LoVo (cell line): Measurements from ENCODE around the gene DHH.
A peak's percentile ranks its signal among the peaks of the same experiment; 100 is the strongest.

Experiments
- DNase-seq: peaks from one replicate; pipeline ENCODE4 v3.0.0-alpha.2; 2016; ENCODE audit warnings: low spot score

DHH gene

GRCh38 chr12:49109641-49110463 lies 15.3 kb upstream of the DHH start:
- no peak for DNase-seq

DNA sequence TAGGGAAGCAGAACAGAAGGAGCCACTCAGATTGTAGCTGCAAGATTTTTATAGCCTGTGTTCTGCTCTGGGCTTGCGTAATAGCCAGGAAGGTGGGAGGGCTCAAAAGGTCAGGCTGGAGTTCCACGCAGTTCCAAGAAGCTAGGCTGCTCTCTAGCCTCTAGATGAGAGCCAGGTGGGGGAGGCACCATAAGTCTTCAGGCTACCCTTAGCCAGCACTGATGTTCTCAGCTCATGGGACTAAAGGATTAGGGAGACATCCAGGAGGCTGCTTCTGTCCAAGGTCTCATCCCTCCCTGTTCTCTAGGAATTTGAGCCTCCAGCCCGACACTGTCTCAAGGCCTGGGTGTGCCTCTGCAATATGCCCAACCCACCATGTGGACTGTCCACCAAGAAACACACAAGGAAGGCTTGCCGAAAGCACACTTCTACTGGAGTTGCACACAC lies 14.4 kb upstream of the DHH start:
- DNase-seq, result no peak

DNA sequence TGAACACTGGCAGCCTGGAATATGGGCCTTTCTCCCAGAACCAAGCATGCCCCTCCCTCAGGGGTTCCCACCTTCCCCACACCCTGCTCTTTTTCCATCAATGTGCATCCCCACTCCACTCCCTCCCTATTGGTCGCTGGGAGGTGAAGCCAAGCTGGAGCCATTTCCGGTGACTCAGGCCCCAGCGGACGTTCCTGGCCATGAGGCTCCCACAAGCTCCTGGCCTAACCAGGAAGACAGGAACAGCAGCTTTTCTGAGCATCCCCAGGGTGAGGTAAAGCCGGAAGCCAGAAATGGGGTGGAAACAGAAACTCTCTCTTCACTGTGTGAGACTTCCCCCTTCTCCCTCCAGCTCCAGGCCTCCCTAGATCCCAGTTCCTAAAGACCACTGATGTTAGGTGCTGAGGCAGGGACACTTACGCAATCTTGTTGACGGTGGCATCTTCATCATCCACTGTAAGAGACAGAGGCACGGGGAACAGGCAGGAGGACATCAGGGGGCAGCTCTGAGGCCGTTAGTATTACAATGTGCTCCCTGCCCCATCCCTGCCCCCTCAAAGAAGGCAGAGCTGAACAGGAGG lies 11.0 kb upstream of the DHH start:
- DNase-seq, result no peak

- no peak for DNase-seq
These were observed 10.2 kb upstream of the DHH start for GRCh38 chr12:49104822-49105221.

DNA sequence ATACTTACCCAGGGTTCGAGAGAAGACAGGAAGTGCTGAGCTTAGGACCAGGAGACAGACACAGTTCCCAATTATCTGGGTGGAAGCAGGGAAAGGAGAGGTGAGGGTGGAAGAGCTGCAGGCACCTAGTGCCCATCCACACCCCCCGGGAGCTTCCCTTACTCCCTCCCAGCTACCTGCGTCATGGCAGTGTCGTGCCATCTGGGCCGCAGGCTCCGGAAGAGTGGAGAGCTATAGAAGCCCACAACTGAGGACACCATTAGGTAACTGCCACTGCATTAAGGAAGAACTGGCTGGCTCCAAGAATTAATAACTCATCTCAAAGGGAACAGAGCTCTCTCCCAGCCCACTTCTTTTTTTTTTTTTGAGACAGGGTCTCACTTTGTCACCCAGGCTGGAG lies 5.8 kb upstream of the DHH start:
- no peak for DNase-seq

- DNase-seq, result no peak
These were observed 4.1 kb upstream of the DHH start for GRCh38 chr12:49098703-49099102.

DNA sequence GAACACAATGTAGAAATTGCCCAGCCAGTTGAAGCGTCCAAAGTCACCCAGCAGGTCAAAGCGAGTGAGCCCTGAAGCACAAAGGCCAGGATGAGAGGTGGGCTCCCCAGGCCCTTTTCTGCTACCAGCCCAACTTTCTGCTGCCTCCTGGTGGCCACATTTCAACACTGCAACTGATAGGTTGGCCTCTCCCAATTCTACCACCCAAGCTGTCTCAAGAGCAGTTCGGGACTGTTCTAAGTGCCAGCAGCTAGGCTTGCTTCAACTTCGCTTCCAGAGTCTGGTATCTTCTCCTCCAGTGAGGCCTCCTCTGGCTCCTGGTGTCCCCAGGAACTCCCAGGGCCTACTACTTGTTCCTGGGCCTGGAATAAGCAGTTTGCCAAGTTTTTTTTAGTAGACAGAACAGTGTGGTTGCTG lies 3.4 kb upstream of the DHH start:
- DNase-seq, result peak; percentile 42

DNA sequence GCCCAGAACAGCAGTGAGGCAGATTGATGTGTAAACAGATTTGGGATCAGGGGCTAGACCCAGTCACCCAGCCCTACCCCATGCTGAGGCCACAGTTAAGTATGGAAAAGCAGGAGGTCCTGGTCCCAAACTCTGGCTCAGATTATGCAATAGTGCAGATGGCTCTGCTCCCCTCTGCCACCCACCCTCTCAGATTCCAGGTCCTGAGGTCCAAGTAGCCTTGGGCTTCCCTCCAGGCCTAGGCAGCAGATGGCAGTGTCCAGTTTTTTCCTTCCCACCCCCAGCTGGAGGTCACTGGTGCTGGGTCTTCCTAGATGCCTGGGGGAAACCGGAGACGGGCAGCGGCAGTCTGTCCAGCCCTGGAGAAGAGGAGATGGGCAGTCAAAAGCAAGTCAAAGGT lies 2.8 kb upstream of the DHH start:
- no peak for DNase-seq

- DNase-seq, result no peak
These were observed 369 bp upstream of the DHH start for GRCh38 chr12:49094975-49095365.

DNA sequence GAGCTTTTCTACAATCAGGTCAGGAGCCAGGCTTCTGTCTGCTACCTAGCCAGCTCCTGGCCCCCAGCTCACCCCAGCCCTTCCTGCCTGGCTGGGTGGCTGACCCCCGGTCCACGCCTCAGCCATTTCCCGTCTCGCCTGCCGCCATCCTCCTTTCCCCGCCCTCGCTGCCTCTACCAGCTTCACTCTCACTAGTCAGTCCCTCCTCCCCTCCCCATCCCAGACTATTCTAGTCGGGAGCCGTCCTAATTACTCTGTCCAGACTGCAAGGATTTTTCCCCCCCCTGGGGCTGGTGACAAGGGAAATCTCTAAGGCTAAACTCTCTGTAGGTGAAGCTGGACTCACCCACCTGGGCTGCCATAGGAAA lies 825 bp downstream of the DHH start:
- DNase-seq, result no peak

DNA sequence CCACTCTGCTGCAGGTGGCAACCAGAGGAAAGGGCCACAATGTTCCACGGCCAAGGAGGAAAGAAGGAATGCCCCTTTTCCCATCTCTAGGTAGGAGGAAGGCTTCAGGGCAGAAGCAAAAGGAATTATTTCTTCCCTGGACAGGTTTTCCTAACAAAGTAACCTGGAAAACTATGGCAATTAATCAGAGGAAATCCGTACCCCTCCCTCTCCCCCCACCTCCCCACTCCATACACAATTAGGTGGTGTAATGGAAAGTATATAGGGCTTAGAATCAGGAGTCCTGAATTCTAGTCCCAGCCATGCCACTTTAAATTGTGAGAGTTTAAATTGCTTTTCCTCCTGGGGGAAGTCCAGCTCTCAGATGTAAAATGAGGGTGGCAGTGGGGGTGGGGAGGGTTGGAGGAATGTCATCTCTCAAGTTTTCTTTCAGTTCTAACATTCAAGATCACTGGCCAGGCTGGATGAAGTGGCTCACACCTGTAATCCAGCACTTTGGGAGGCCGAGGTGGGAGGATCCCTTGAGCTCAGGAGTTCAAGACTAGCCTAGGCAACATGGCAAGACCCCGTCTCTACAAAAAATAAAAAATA lies 1.7 kb downstream of the DHH start:
- DNase-seq, result no peak

DNA sequence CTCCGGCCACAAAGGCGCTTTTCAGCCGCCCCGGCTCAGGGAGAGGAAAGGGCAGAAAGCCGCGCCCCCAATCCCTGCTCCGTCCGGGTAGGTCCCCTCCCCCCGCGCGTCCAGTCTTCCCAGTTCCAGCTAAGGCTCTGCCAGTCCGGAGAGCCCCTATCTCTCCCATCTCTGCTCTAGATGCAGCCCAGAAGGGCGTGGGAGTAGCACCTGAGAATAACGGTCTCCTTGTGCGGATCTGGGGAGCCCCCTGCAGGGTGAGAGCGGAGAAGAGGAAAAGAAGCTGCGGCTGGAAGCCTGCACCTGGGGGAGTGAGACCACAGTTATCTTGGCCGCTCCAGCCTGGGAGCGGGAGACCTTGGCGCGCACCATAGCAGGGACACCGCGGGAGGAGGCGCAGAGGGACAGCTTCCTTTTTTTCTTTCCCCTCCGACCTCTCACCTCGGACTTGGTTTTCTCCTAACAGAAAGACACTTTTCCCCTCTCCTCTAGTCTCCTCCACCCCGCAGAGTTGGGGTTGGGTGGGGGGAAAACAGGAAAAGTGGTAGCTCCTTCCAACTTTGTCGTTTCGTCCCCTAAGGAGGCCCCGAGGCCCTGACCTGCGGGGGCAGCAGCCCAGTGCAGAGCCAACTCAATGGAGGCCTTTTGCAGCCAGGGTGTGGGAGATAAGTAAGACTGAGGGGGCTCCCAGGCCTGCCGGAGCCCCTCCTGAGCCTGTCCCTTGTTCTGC lies 2.4 kb downstream of the DHH start:
- DNase-seq, result no peak

GRCh38 chr12:49091836-49092085 lies 2.8 kb downstream of the DHH start:
- DNase-seq, result no peak

GRCh38 chr12:49091056-49091835 lies 3.4 kb downstream of the DHH start:
- DNase-seq, result no peak

DNA sequence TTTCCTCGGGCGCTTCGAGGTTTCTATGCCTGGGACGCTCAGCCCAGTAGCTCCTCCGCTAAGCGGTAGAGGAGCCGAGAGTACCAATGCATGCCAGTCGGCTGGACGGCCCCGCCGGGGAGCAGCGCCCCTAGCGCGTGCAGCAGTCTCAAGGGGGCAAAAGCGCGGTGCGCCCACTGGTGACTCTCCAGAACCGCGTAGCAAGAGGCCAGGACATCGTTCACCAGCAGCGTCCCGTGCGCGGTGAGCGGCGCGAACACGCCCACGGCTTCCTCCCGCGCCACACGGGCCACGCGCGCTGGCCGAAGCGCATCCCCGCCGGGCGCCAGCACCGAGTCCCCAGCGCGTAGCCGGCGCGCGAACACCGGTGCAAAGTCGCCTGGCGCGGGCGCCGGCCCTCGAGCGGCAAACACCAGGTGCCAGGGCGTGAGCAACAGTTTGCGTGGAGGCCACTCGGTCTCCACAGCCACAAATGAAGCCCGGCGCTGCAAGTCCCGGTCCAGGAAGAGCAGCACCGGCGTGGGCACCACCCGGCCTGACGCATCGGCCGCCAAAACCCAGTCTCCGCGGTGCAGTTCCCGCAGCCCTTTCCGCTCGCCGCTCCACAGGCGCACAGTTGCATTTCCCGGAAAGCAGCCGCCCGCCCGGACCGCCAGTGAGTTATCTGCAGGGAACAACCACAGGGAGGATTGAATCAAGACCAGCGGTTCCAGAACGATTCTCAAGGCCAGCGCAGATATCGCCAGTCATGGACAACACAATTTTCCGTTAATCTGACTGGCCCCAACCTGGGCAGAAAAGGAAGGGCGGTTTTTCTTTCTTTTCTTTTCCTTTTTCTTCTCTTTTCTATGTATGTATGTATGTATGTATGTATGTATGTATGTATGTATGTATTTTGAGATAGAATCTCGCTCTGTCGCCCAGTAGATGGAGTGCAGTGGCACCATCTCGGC lies 4.5 kb downstream of the DHH start:
- no peak for DNase-seq

- DNase-seq, result no peak
These were observed 5.7 kb downstream of the DHH start for GRCh38 chr12:49088932-49089330.

- DNase-seq, result peak; percentile 99
These were observed 6.3 kb downstream of the DHH start for GRCh38 chr12:49088150-49088931.

GRCh38 chr12:49086116-49086515 lies 8.5 kb downstream of the DHH start:
- DNase-seq, result no peak

DNA sequence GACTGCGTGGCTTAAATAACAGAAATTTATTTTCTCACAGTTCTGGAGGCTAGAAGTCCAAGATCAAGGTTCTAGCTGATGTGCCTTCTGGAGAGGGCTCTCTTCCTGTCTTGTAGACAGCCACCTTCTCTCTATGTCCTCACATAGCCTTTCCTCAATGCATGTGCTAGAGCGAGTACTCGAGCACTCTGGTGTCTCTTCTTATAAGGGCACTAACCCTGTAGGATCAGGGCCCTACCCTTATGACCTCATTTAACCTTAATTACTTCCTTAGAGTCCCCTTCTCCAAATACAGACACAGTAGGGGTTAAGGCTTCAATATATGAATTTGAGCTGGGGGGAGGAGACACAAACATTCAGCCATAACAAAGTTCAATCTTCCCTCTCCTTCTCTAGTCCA lies 10.2 kb downstream of the DHH start:
- no peak for DNase-seq

DNA sequence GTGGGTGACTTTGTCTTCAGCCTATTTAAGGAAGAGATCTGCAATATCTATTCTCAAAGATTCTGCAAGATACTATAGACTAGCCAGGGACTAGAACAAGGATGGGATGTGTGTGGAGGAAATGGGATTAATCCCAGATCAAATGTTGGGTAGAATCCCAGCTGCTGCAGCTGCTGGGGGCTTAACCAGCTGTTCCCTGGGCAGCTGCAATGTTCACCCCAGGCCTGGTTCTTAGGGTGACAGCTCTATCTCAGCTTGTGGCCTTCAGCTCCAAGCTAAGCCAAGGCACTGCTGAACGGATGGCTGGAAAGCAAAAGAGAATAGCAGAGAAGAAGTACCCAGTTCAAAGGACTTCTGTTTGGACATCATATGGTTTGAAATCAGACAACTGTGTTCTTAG lies 14.8 kb downstream of the DHH start:
- DNase-seq, result no peak
